ENCODE measurements around the gene CEP76. TPM values are rescaled to one million over a fixed set of nuclear protein-coding genes. Genes with fewer than 3 reads are reported as not detected.
A peak's percentile ranks its signal among the peaks of the same experiment; 100 is the strongest.

The CEP76 gene
- total RNA-seq, 1 experiment from 2014 or later, result 17.2 TPM

DNA sequence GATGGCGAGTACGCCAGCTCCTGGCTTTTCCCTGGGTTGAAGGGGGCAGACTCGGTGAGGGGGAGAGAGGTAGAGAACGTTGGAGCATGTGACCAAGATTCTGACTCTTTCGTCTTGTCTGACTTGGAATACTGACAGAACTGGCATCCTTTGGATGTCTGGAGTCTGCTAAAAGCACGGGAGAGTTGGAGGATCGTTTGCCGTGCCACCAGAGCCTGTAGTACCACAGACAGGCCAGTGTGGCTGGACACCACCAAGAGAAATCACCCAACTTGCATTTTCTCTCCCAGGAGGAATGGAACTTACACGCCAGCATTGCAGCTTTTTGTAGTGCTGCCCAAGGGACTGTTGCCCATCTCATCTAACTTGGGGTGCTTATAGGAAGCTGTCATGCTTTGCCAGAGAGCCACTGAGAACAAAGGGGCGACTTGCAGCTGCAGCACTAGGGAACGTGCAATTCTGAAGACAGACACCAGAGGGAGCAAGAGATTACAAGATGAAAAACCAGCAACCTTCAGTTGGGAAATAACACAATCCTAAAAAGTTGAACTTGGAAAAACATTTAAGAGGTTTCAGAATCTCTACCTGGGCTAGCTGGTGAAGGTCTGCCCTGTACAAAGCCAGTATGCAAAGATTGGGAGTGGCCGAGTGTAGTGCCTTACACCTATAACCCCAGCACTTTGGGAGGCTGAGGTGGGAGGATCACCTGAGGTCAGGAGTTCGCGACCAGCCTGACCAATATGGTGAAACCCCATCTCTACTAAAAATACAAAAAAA, 24.4 kb upstream of the CEP76 start:
- H3K4me3 ChIP-seq (ENCODE audit: insufficient read depth, low read depth, low read length), result no peak overlapping the region
- H3K27me3 ChIP-seq (ENCODE audit: control insufficient read depth, insufficient read depth, low read length), result no peaks in the 10 kb centered on the region
- peak; percentile 80 for DNase-seq
- H3K36me3 ChIP-seq (replicated peaks; ENCODE audit: control insufficient read depth, insufficient read depth, low read length), result peaks cover 4% of the 10 kb centered on the region

DNA sequence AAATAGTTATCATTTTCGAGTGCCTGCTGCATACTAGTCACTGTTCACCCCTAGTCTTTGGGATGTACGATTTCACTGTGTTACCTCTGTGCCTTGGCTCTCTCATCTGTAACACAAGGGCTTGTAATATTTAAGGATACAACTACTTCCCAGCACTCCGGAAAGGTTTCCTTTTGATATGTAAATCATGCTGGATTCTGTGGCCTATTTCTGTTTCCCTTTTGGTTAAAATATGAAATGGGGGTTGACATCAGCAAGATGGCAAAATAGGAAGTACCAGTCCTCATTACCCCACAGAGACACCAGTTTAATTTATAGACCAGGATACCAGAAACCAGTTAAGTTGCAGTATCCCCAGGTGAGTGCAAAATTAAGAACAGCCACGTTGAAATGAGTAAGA, 23.8 kb upstream of the CEP76 start:
- Histone ChIP-seq H3K4me3 (ENCODE audit: insufficient read depth, low read depth, low read length) (no peak overlapping the region), H3K36me3 (replicated peaks; ENCODE audit: control insufficient read depth, insufficient read depth, low read length) (peaks cover 6% of the 10 kb centered on the region), H3K27me3 (ENCODE audit: control insufficient read depth, insufficient read depth, low read length) (no peaks in the 10 kb centered on the region)
- DNase-seq, result no peak

DNA sequence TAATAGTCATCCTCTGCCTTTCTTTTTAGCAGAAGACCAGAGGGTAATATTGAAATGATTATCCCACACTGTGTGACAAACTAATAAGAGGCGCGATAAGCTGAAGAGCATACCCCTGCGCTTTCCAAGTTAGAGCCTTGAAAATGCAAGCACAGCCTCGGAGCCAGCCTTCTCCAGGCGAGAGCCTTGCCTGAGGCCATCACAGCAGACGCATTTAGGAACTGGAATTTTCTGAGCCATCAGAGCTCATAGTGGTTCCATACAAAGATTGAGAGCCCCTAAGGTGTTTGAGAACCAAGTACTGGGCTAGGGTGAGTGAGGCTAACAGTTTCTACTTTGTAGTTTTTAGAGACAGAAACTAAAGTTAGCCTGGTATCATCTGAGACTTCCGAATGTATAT, 20.2 kb upstream of the CEP76 start:
- no peak for DNase-seq
- H3K4me3 ChIP-seq (ENCODE audit: insufficient read depth, low read depth, low read length), result no peak overlapping the region
- H3K36me3 ChIP-seq (replicated peaks; ENCODE audit: control insufficient read depth, insufficient read depth, low read length), result peaks cover 7% of the 10 kb centered on the region
- no peaks in the 10 kb centered on the region for H3K27me3 ChIP-seq (ENCODE audit: control insufficient read depth, insufficient read depth, low read length)

DNA sequence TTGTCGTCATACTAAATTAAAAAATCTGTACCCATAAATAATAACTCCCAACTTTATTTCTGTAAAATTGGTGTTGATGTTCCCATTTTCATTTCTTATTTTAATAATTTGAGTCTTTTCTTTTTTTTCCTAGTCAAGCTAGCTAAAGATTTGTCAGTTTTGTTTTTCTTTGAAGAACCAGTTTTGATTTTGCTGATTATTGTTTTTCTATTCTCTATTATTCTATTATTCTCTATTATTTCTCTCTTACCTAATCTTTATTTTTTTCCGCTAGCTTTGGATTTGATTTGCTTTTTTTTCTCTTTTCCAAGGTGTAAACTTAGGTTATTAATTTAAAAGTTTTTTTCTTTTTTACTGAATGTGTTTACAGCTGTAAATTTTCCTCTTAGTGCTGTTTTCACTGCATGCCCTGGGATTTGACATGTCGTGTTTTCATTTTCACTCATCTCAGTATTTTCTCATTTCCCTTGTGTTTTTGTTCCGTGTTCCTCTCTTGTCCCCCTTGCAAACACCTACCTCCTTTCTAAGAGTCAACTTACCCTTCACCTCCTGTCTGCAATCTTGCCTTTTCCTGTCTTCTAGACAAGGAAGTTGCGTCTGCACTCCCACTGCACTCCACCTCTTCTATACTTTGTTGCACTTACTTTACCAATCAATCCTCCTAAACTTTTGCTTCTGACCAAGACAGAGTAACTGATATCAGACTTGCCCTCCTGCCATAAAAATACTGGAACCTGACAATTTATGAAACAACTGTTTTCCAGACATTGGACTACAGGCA, 19.2 kb upstream of the CEP76 start:
- Histone ChIP-seq H3K36me3 (replicated peaks; ENCODE audit: control insufficient read depth, insufficient read depth, low read length) (peaks cover 7% of the 10 kb centered on the region), H3K27me3 (ENCODE audit: control insufficient read depth, insufficient read depth, low read length) (no peaks in the 10 kb centered on the region), H3K4me3 (ENCODE audit: insufficient read depth, low read depth, low read length) (no peak overlapping the region)
- DNase-seq, result no peak

DNA sequence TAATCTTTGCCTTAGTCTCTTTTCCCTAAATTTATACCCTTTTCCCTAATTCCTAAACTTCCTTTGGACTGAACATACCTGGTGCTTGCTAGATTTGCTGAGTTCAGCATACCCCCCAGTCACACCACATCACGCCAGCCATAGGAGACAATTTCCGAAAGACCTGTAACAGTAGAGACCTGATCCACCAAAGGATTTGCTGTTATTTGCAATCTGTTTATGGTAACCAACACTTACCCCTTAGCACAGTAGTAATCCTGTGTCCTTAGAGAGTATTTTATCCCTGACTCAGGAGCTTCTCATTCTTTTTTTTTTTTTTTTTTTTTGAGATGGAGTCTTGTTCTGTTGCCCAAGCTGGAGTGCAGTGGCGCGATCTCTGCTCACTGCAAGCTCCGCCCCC, 8.9 kb upstream of the CEP76 start:
- no peak for DNase-seq
- Histone ChIP-seq H3K27me3 (ENCODE audit: control insufficient read depth, insufficient read depth, low read length) (no peaks in the 10 kb centered on the region), H3K4me3 (ENCODE audit: insufficient read depth, low read depth, low read length) (no peak overlapping the region), H3K36me3 (replicated peaks; ENCODE audit: control insufficient read depth, insufficient read depth, low read length) (peaks cover 20% of the 10 kb centered on the region)

DNA sequence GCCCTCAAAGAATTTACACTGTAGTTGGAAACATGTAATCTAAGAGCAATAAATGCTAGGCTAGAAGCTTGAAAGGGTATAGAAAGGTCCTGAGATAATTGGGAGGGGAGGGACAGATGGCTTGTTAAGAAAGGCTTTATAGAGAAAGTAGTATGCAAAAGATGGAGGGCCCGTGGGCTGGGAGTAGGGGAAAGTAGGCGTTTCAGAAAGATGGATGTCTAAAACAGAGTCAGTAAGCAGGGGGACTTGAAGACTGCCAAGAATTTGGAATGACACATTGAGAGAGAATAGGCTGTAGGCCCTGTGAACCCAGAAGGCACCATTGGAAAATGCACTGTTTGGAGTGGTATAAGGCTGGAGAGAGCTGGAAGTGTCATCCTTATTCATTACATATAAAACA, 1.1 kb upstream of the CEP76 start:
- Histone ChIP-seq H3K4me3 (ENCODE audit: insufficient read depth, low read depth, low read length) (peak overlapping the region; percentile 94), H3K27me3 (ENCODE audit: control insufficient read depth, insufficient read depth, low read length) (no peaks in the 10 kb centered on the region), H3K36me3 (replicated peaks; ENCODE audit: control insufficient read depth, insufficient read depth, low read length) (peaks cover 7% of the 10 kb centered on the region)
- peak; percentile 37 for DNase-seq

DNA sequence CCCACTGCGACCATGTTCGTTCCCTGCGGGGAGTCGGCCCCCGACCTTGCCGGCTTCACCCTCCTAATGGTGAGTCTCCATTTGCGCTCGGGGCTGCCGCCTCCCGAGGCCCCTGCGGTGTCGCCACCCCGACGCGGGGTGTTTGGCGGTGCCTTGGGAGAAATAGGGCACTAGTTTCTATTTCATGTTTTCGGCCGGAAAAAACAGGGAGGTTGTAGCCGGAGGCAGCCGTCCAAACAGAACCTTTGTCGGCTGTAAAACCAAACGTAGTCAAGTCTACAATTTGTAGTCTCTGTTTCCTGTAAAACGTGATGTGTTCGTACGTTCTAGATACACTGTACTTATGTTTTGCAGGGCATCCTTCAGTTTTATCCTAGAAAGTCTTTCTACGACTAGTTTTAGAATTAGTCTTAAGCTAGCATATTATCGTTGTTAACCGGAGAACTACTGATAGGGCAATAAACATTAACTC, 609 bp upstream of the CEP76 start:
- Histone ChIP-seq H3K27me3 (ENCODE audit: control insufficient read depth, insufficient read depth, low read length) (no peaks in the 10 kb centered on the region), H3K4me3 (ENCODE audit: insufficient read depth, low read depth, low read length) (peak overlapping the region; percentile 94), H3K36me3 (replicated peaks; ENCODE audit: control insufficient read depth, insufficient read depth, low read length) (peaks cover 8% of the 10 kb centered on the region)
- DNase-seq, result no peak

DNA sequence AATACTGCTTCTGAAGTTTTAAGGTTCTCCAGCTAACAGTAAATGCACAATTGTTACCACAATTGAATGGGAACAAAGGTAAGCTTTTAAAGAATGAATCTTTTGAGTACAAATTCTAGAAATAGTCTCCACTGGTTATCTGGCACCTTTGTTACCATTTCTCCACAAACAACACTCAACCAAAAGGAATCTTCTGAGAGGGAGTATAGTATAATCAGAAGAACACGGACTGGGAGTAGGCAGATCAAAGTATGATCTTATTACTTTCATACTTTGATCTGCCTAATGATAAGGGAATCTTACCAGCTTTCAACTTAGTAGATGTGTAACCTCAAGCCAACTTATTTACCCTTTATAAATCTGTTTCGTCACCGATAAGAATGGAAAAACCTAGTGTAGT, 1.4 kb downstream of the CEP76 start:
- H3K4me3 ChIP-seq (ENCODE audit: insufficient read depth, low read depth, low read length), result no peak overlapping the region; the same call in 1 of the 2 replicates
- no peaks in the 10 kb centered on the region for H3K27me3 ChIP-seq (ENCODE audit: control insufficient read depth, insufficient read depth, low read length)
- peaks cover 3% of the 10 kb centered on the region for H3K36me3 ChIP-seq (replicated peaks; ENCODE audit: control insufficient read depth, insufficient read depth, low read length)
- DNase-seq, result no peak

DNA sequence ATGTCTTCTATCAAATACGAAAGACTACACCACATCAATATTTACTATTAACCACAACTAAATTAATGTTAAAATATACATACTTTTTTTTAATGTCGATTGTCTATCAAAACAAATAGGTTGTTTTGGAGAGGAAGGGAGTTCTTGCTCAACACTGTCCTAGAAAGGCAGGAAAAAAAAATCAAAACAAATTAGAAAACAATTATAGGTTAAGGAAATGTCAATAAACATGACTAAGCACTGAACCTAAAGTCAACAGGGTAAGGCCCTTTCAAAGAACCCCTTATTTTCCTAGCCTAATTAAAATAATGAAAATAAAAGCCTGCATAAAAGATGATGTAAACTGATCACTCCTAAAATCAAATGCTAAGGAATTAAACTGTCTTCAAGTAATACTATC, 2.8 kb downstream of the CEP76 start:
- Histone ChIP-seq H3K36me3 (replicated peaks; ENCODE audit: control insufficient read depth, insufficient read depth, low read length) (peaks cover 3% of the 10 kb centered on the region), H3K4me3 (ENCODE audit: insufficient read depth, low read depth, low read length) (no peak overlapping the region), H3K27me3 (ENCODE audit: control insufficient read depth, insufficient read depth, low read length) (no peaks in the 10 kb centered on the region)
- DNase-seq, result no peak

DNA sequence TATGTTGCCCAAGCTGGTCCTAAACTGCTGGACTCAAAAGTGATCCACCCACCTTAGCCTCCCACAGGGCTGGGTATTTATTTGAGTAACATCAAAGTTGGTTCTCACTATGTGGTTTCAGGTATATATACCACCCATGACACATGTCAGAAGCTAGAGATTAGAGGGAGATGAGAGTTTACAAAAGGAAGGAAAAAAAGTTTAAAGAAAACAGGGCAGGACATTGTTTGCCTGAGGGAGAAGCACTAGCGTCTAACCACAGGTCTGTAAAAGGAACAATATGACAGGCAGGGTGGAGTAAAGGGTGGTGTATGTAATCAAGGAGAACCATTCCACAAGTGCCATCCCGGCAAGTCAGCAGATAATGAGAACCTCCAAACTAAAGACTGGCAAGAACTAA, 8.5 kb downstream of the CEP76 start:
- Histone ChIP-seq H3K36me3 (replicated peaks; ENCODE audit: control insufficient read depth, insufficient read depth, low read length) (peaks cover 4% of the 10 kb centered on the region), H3K4me3 (ENCODE audit: insufficient read depth, low read depth, low read length) (no peak overlapping the region), H3K27me3 (ENCODE audit: control insufficient read depth, insufficient read depth, low read length) (no peaks in the 10 kb centered on the region)
- DNase-seq, result no peak

DNA sequence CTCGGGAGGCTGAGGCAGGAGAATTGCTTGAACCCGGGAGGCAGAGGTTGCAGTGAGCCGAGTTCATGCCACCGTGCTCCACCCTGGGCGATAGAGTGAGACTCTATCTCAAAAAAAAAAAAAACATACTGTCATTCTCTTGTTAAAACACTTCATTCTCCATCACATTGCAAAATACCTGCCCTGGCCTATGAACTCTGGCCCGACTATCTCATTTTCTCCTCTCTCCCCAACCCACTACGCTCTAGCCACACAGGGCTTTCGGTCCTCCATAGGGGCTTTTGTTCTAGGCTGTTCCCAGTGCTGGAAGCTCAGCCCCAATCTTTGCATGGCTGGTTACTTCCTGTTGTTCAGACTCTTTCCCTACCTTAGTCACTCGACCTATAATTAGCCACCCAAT, 10.3 kb downstream of the CEP76 start:
- H3K36me3 ChIP-seq (replicated peaks; ENCODE audit: control insufficient read depth, insufficient read depth, low read length), result peaks cover 2% of the 10 kb centered on the region

DNA sequence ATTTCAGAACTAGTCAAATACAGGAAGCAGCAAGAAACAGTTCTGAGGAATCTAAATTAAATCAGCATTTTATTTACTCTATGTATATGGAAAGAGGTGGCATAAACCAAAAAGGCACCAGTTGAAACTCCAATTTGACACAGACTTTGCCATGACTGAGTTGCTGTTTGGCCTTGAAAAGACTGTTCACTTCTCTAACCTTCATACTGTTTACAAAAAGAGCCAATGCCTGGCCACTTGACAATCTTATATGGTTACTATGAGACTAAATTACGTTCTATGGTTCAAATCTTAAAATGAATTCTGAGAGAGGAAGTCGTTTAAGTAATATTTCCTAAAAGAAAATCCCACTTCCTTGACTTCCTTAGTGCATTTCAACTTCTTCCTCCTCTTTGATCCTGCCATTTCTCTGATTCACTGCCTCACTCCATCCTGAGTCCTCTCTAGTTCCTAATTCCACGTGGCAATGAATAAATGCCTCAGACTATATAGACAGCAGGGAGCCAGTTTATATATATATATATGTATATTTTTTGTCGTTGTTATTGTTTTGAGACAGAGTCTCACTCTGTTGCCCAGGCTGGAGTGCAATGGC, 13.2 kb downstream of the CEP76 start:
- Histone ChIP-seq H3K36me3 (replicated peaks; ENCODE audit: control insufficient read depth, insufficient read depth, low read length) (peaks cover 5% of the 10 kb centered on the region; the same call in 1 of the 2 replicates), H3K4me3 (ENCODE audit: insufficient read depth, low read depth, low read length) (no peak overlapping the region), H3K27me3 (ENCODE audit: control insufficient read depth, insufficient read depth, low read length) (no peaks in the 10 kb centered on the region)
- no peak for DNase-seq

More for the DNA sequence above, 10.3 kb downstream of the CEP76 start:
- DNase-seq, result no peak
- no peaks in the 10 kb centered on the region for H3K27me3 ChIP-seq (ENCODE audit: control insufficient read depth, insufficient read depth, low read length)
- H3K4me3 ChIP-seq (ENCODE audit: insufficient read depth, low read depth, low read length), result no peak overlapping the region

DNA sequence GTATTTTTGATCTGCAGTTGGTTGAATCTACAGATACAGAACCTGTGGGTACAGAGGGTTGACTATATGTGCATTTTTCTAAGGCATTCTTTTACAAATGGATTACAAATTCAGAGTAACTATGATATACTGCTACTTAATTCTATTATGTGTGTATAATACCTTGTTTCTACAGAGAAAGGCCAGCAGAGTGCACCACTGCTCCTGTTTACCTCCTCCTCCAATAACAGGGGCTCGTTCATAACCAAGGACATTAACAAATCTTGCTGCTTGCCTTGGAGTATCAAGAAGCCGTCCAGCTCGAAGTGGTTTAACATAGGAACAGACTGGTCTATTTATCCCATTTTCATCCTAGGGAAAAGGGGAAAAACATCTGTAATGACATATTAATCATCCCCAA, 16.4 kb downstream of the CEP76 start:
- Histone ChIP-seq H3K4me3 (ENCODE audit: insufficient read depth, low read depth, low read length) (no peak overlapping the region), H3K36me3 (replicated peaks; ENCODE audit: control insufficient read depth, insufficient read depth, low read length) (peaks cover 4% of the 10 kb centered on the region; the same call in 1 of the 2 replicates), H3K27me3 (ENCODE audit: control insufficient read depth, insufficient read depth, low read length) (no peaks in the 10 kb centered on the region)
- DNase-seq, result no peak

DNA sequence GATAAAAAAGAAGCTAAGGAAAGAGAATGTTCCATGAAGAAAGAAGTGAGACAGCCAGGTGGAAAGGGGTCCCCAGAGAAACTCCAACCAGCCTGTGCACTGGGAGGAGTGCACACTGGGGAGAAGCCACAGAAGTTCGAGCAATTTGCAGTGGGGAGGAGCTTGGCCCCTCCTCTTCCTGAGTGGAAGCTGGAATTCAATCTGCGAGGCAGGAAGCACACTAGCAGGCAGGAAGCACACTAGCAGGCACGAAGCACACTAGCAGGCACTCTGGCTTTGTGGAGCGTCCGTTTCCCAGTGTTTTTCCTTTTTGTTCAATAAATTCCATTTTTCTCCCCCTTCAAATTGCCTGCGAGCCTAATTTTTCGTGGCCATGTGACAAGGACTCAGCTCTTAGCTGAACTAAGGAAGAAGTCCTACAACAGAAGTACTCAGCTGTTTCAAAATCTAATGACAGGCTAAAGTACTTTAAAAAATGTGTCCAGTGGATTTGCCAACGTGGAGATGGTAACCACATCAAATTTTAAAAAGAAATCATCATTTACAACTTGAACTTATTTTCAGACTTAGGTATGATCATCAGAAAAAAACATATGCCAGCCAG, 23.2 kb downstream of the CEP76 start:
- no peak for DNase-seq
- Histone ChIP-seq H3K27me3 (ENCODE audit: control insufficient read depth, insufficient read depth, low read length) (no peaks in the 10 kb centered on the region), H3K4me3 (ENCODE audit: insufficient read depth, low read depth, low read length) (no peak overlapping the region), H3K36me3 (replicated peaks; ENCODE audit: control insufficient read depth, insufficient read depth, low read length) (peaks cover 6% of the 10 kb centered on the region)
